ENCODE results near the gene KRTAP10-5.

KRTAP10-5 gene

DNA sequence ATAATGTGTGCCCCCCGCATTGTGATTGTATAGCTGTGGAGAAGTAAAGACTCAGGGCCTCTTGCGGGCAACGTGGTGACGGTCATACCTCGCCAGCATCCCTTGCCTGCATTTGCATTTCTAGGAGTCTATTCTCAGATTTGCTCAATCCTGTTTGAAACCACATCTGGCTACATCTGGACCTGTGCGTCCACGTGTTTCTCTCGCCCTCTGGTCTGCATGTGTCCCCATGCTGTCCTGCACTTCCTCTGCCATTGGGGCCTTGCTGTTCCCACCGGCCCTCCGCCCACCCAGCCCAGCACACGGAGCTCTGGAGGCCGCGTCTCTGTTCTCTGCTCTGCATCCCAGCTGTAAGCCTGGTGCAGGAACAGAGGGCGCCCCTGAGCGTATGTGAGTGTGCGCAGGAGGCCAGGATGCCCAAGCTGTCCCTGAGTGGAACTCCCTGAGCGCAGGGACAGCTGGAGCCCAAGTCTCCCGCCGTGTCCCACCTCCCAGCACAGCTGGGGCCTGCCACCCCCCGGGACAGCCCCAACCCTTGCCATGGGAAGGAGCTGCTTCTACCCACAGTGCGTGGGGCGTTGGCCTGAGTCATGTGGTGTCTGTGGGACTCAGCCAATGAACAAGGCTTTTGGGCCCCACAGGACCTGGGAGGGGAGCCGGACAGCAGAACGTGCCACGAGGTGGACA lies 30.7 kb downstream of the KRTAP10-5 start:
- DNase-seq (ENCODE audit: low read depth), result no peak

DNA sequence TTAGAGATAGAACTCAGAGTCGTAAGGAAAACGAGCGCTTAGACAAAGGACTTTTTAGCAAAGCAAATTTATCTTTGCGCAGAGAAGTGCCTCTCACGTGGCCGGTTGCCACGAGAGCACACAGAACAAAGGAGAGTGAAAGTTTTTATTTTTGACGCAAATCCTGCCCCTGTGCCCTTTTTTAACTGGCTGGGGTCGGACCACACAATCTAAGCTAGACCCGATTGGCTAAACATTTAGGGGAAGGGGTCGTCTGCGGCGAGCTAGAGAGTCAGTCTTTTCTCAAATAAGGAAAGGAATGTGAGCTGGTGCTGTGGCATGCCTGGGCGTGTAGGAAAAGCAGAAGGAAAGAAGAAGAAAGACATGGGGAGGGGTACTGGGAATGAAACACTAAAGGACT lies 31.5 kb downstream of the KRTAP10-5 start:
- no peak for DNase-seq (ENCODE audit: low read depth)

DNA sequence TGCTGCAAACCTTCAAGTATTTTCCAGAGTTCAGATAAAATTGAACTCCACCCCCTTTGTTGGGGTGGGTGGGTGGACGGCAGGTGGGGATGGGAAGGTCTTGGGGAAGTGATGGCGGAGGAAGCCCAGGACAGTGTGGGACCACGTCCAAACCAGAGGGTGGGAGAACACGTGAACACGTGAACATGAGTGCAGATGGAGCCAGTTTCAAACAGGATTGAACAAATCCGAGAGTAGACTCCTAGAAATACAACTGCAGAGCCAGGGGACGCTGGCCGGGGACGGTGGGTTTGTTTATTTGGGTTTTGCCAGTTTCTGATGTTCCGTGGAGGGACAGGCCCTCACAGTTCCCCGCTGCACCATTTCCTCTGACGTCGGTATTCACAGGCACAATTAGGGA lies 32.0 kb downstream of the KRTAP10-5 start:
- no peak for DNase-seq (ENCODE audit: low read depth)

DNA sequence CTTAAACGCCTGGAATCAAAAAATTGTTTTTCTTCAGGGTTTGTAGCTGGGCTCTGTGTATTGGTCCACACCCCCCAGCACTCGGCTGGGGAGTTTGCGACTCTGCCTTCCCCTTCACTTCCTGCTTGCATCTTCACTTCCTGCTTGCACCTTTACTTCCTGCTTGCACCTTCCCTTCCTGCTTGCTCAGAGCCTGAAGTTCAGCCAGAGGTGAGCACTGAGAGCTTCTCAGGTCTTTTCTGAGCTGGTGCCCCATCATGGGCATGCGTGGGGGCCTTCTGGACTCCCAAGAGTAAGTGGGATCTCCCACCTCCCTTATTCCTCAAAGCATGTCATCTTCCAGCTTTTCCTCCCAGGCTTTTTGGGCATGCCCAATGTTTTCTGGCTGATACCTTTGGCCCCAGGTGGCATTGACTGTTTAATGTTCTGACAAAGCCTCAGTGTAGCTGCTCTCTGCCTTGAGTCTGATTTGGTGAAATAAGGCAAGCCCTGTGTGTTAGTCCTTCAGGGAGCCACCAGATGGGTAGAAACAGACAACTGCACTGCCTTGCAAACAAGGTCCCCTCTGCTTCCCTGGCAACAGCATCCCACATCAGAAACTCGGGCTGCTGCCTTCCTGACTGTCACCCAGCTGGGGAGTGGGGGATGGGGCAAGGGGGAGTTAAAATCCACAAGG lies 32.6 kb downstream of the KRTAP10-5 start:
- DNase-seq (ENCODE audit: low read depth), result peak; percentile 8

DNA sequence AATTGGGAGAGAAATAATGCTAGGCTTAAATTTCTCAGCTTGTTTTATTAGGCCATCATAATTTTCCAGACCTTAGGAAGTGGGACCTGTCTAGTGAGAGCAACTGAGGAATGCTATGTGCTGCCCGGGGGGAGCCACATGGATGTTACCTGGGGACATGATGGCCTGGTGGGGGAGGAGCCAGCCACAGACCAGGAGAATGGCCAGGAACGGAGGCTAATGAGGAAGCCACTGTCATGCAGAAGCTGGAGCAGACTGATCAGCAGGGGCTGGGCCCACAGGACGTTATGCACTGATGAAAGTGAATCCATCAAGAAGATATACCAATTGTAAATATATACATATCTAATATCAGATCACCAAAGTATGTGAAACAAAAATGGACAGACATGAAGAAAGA lies 35.8 kb downstream of the KRTAP10-5 start:
- no peak for DNase-seq (ENCODE audit: low read depth)

DNA sequence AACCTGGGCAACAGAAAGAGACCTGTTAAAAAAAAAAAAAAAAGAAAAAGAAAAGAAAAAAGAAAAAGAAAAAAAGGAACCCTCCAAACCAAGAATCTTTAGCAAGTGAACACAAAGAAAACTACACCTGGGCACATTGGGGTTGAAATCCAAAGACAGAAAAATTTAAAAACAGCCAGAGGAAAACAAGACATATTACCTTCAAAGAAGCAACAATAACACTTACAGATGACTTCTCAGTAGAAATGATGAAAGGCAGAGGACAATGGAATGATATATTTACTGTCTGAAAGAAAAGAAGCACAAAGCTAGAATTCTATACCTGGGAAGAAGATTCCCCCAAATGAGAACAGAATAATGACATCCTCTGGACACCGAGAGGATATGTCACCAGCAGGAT lies 37.7 kb downstream of the KRTAP10-5 start:
- DNase-seq (ENCODE audit: low read depth), result no peak

DNA sequence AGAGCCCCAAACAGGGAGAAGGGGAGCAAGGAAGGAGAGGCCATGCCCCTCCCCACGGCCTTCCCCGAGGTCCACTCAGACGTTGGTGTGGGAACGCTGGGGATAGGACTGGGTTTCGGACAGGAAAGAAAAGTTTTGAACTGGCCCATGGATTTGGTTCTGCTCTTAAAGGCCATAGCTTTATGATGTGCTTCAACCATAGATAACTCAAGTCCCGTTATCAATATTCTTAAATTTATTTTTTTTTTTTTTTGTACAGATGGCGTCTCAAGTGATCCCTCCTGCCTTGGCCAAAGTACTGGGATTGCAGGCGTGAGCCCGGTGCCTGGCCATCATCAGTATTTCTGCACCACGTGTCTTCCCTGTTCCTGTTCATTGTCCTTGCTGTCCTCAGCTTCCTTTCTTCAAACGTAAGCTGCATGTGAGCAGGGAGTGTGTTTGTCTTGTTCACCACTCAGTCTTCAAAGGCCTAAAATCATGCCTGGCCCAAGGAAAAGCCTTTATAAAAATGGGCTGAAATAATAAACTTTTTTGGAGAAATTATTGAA lies 39.6 kb downstream of the KRTAP10-5 start:
- no peak for DNase-seq (ENCODE audit: low read depth)

DNA sequence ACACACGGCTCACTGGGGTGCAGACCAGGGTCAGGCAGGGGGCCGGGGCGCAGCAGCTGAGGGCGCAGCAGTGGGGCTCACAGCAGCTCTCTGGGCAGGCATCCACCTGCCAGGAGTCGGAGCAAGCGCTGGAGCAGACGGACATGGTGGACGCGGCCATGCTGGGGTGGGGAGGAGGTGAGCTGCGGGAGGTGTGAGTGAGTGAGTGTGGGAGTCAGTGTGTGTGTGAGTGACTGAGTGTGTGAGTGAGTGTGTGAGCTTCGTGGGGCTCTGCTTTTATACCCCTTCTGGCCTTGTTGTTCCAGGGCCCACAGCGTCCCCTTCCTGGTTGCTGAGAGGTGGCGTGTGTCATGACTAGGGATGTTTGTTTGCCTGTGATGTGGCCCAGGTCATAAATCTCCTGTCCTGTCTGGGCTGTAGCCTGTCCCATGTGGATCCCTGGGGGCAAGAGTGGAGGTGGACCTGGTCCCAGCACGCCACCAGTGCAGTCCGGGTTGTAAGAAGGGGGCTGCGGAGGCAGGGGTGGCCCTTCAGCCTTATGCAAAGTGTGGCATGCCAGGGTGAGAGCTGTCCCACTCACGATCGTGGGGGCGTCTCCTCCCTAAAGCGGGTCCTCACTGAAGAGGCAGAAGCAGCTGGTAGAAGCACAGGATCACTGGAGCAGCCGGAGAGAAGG lies 40.3 kb downstream of the KRTAP10-5 start, which contains the start of gene KRTAP10-1:
Gene KRTAP10-1 (minus strand): TSS at position 205 of the 676 bp plus-strand sequence. CDS start 45 bp downstream, at position 160.
- DNase-seq (ENCODE audit: low read depth), result no peak

DNA sequence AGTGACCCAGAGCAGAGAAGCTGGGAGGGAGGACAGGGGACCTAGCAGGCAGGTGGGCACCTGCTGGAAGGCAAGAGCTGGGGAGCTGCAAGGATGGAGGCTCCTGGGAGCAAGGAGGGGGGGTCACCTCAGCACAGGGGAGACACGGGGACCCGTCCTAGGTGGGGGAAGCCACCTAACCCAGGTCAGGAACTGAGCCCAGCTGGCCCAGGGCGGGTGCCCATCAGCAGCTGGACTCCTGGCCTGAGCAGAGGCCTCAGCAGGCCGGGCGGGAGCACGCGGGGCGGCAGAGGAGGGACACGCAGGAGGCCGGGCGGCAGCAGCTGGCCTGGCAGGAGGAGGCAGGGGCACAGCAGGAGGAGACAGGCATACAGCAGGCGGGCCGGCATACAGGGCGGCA lies 41.4 kb downstream of the KRTAP10-5 start:
- DNase-seq (ENCODE audit: low read depth), result no peak

DNA sequence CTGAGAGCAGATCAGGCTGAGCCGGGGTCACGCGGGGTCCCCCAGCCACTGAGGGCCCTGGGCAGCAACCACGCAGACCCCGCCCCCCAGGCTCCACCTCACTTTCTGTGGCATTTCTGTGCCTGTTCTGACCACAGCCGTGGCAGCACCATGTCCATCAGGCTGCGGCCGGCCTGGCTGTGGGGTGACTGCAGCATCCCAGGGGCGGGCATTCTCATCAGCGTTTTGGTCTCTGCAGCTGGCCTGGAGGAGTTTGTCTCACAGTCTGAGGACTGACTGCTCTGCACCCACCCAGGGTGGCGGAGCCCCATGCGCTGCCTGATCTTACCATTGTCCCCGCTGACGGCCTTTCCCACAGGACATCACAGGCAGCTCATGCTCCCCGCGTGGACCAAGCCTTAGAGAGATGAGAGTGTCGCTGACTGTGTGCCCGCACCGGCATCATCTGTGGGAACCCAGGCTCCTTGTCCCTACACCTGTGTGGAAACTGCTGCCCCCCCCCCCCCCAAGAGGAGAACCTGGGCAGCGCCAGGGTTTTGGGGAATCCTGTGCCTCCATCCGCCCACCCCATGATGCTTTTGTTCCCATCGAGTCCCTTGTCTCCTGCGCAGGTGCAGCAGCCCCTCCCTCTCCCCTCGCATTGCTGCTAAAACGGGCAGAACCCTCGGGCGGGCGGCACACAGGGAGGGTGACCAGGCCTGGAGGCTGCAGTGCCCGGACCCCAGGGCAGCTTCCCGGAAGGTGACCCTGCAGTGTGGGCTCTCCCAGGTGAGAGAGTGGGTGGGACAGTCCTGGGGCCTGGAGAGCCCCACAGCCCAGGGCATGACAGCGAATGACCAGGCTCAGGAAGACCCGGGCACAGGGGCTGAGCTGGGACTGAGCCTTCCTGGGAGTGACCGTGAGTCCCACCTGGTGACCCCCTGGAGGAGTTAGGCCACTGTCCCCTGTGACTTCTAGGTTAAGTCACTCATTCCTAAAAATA lies 42.2 kb downstream of the KRTAP10-5 start:
- DNase-seq (ENCODE audit: low read depth), result no peak

DNA sequence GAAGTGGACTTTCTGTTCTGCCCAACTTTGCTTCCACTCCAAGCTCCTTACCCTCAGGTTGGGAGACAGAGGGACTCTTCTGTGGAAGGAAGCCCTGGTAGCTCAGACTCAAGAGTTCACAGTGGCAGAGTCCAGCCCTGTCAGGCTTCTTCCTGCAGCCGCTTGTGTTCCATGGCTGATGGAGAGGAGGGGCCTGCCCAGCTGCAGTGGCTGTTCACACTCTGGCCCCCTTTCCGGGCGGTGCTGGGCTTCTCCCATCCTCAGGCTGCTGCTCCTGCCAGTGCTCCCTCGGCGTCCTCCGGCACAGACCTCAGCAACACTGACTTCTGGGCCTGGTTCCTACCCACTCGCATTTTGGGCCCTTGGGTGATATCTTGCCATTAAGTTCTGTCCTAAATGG lies 44.4 kb downstream of the KRTAP10-5 start:
- DNase-seq (ENCODE audit: low read depth), result no peak

DNA sequence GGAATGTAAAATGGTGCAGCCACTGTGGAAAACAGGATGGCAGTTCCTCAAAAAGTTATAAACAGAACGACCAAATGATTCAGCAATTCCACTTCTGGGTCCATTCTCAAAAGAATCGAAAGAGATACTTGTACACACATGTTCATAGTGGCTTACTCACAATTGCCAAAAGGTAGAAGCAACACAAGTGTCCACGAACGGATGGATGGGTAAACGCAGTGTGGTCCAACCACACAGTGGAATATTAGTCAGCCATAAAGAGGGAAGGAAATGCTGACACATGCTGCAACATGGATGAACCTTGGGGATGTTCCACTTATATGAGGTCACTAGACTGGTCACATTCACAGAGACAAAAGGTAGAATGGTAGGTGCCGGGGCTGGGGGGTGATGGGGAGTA lies 45.7 kb downstream of the KRTAP10-5 start:
- DNase-seq (ENCODE audit: low read depth), result no peak

DNA sequence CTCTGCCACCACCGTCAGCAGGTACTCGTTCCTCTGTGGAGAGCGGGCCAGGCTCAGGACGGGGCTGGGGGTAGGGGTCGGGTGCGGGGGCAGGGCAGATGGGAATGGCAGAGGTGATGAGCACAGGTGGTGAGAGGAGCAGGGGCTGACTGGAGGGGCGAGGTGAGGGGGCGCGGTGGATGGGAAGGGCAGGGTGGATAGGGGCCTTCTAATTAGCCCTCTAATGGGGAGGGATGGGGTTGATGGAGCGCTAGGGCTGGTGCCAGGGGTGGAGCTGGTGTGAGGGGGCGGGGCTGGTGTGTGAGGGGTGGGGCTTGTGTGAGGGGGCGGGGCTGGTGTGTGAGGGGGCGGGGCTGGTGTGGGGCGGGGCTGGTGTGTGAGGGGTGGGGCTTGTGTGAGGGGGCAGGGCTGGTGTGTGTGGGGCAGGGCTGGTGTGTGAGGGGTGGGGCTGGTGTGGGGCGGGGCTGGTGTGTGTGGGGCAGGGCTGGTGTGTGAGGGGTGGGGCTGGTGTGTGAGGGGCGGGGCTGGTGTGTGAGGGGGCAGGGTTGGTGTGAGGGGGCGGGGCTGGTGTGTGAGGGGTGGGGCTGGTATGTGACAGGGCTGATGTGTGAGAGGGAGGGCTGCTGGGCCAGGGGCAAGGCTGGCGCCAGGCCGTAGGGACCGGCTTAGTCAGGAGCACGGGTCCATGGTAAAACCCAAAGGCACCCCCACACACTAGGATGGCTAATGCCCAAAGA lies 46.3 kb downstream of the KRTAP10-5 start:
- DNase-seq (ENCODE audit: low read depth), result no peak

DNA sequence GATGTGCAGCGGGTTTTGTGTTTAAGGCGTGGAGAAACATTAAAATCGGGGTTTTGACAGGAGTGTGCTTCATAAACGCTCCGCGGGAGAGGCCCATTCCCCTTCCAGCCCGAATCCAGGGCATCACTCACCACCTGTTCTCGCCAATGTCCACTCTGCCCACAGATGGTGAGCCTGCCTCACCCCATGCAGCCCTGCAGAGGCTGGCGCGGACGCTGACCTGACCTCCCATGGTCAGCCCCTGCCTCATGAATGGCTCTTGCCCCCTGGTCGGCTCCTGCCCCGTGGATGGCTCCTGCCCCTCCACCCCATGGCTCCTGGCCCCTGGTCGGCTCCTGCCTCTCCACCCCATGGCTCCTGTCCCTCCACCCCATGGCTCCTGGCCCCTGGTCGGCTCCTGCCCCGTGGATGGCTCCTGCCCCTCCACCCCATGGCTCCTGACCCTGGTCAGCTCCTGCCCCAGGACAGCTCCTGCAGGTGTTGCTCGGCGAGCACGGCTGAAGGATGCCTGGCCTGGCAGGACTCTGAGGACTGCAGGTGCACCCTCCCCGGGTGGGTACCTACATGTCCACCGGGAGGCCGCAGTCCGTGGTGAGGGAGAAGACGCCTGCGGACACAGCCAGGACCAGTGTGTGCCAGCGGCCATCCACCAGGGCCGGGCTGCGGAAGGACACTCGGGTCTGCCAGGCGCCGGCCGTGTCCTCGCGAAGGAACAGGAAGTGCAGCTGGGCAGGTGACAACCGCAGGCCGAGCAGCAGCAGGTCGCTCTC lies 47.1 kb downstream of the KRTAP10-5 start:
- no peak for DNase-seq (ENCODE audit: low read depth)

DNA sequence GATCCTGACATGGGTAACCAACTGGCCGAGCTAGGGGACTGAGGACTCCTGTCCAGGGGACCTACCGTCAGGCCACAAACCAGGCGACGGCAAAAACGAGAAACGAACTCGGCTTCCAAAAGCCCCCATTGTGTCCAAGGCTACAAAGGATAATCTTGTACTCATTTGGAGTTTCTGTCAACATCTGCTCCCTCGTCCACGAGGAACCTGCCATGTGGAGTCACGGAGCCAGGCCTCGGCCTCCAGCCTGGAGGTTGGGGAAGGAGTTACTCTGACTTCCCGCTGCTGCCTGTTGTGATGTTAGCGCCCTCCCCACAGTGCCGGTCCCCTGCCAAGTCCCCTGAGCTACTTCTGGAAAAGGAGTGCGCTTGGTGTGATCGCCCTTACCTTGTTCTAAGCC lies 47.7 kb downstream of the KRTAP10-5 start:
- DNase-seq (ENCODE audit: low read depth), result no peak

DNA sequence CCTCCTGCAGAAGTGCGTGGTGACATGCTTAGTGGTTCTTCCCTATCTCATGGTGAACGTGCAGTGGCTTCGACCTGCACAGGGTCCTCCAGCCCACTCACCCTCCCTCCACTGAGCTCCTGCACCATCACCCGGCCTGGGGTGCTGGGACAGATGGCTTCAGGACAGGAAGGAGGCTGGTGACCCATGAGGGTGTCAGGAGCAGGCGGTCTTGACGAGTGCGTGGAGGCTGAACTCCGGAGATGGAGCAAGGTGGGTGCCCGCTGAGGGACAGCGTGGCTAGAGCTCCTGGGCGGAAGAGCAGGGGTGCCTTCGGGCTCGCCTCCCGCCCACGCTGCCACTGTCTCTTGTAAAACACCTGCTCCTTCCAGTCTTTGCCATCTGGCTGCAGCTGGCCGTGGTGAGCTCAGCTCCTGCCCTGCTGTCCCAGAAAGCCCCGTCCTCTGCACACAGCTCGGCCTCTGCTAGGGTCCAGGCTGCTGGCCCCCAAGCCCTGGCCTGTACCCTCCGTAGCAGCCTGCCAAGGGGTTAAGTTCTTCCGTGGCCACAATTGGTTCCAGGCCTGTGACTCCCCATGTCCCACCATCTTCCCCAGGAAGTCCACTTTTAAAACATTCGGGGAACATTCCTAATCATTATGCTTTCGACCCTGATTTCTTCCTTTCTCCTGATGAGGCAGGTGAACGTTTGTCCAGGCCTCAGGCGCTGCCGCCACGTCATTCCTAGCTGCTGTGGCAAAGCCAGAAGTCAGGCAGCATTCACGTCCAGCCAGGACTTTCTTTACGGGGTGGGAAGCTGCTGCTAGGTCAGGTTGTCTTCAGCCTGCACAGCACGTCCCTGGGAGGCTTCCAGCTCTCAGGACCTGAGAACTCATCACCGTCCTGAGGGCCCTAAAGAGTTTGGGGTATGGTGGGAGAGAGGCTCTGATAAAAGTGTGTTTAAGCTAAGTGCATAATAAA lies 48.5 kb downstream of the KRTAP10-5 start:
- DNase-seq (ENCODE audit: low read depth), result no peak

DNA sequence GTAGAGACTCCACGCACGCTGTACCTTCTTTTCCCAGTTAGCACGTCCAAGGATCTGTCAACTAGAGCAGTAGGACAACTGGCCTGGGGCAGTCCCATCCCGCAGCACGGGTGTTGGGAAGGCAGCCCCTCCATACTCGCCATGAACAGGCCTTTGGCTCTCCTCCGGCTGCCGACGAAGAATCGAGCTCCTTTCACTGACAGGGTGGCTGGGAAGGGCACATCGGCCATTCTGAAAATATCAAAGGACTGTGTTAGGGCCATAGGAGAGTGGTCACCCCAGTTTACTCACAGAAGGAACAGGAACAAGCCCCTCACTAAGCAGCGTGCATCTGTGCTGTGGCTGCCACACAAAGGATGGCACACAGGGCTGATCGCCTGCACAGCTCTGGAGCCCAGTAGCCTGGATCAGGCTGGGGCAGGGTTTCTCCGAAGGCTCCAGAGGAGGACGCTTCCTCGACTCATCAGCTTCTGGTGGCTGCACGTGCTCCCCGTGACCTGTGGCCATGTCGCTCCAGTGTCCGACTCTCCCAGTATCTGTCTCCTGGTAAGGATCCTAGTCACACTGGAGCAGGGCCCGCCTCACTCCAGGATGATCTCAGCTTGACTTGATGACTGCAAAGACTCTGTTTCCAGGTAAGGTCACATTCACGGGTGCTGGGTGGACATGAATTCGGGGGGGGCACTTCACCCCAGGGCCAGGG lies 49.4 kb downstream of the KRTAP10-5 start:
- no peak for DNase-seq (ENCODE audit: low read depth)

DNA sequence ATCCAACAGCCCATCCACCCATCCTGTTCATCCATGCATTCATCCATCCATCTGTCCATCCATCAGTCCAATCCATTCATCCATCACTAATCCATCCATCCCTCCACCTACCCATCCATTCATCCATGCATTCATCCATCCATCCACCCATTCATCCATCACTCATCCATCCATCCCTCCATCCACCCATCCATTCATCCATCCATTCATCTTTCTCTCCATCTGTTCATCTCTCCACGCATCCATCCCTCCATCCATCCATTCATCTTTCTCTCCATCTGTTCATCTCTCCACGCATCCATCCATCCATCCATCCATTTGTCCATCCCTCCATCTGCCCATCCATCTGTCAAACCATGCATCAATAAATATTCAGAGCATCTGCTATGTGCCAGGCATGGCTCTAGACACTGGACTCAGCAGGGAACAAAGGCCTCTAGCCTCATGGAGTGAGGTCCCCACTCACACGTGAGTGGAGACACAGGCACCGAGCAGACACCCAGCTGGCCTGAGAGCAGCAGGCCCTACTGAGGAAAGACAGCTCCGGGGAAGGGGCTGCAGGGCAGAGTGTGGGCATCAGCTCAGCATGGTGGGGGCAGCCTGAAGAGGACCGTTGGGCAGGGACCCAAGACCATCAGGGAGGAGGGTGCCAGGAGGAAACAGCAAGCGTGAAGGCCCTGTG lies 50.0 kb downstream of the KRTAP10-5 start:
- no peak for DNase-seq (ENCODE audit: low read depth)
